Activated CD8-positive, alpha-beta T cell treated with anti-CD3 and anti-CD28 coated beads, Interleukin-2, amount 10 ng/mL, durations not matched to agents 7 days and 5 days (primary cell): Measurements from ENCODE around the gene CCDC197. TPM values are rescaled to one million over a fixed set of nuclear protein-coding genes. Genes with fewer than 3 reads are reported as not detected.
A peak's percentile ranks its signal among the peaks of the same experiment; 100 is the strongest.

Source experiments
- ATAC-seq: fragments of 150-1000 bp; cut with Tn5 transposase; one replicate; pipeline ENCODE4 v1.10.0; 2021; ENCODE audit warnings: moderate library complexity
- CTCF ChIA-PET: fragments of 350-600 bp; sonication (Branson Sonifier 250); formaldehyde crosslinking; loops from one replicate; lab custom pipeline; 2021; ENCODE audit warnings: antibody characterized with exemption; lab: Charles Lee
- POLR2A ChIA-PET: fragments of 350-600 bp; sonication (Branson Sonifier 250); formaldehyde crosslinking; loops from one replicate; lab custom pipeline; 2021; ENCODE audit warnings: antibody characterized with exemption; lab: Charles Lee
- DNase-seq: peaks from one replicate; pipeline ENCODE4 v3.0.0-alpha.2; 2020
- H3K27ac Mint-ChIP-seq: one replicate; pipeline ENCODE4 v1.8.0; 2021; ENCODE audit warnings: mild to moderate bottlenecking, mixed read lengths
- H3K27me3 Mint-ChIP-seq: one replicate; pipeline ENCODE4 v1.8.0; 2021; ENCODE audit warnings: low read depth, mixed read lengths
- H3K36me3 Mint-ChIP-seq: one replicate; pipeline ENCODE4 v1.8.0; 2021; ENCODE audit warnings: low read depth, mixed read lengths
- H3K4me1 Mint-ChIP-seq: one replicate; pipeline ENCODE4 v1.8.0; 2021; ENCODE audit warnings: low read depth, mixed read lengths
- H3K4me3 Mint-ChIP-seq: one replicate; pipeline ENCODE4 v1.8.0; 2021; ENCODE audit warnings: mild to moderate bottlenecking, mixed read lengths
- H3K9me3 Mint-ChIP-seq: one replicate; pipeline ENCODE4 v1.8.0; 2022; ENCODE audit warnings: mixed read lengths; ENCODE audit not compliant: insufficient read depth
- total RNA-seq, 2 experiments: library from RNA; stranded (reverse); gene quantifications; one replicate each; pipeline ENCODE4 v1.2.3, GENCODE V29; 2021

The CCDC197 gene
- total RNA-seq, 2 experiments from 2014 or later, result not detected

DNA sequence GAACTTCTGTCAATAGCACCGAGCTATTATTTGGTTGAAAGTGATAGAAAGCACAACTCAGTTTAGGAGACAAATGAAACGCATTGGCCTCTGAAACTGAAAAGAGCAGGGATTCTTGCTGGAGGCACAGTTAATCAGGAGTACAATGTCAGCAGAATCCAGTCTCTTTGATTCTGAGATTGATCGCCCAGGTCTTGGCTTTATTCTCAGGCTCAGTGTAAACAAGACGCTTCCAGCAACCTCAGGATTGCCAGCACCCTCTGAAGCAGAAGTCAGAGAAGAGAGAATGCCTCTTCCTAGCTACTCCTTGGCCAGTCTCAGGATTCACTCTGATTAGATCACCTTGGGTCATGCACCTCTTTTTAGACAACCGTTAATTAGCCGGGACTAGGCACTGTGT lies 17.3 kb downstream of the CCDC197 start:
- ChIA-PET POLR2A (interaction anchor here (0.6 kb wide), 1 partner anchor 9 kb away, joined by 4 read pairs; no protein-coding TSS in a partner anchor), CTCF (interaction anchor here (1.4 to 5.8 kb wide), 7 partner anchors 12 to 75 kb away, joined by 3 to 19 read pairs (median 5); partner anchors contain the start of gene OTUB2)
- H3K4me3 Mint-ChIP-seq, result no peak overlapping the region
- peaks cover 33% of the 10 kb centered on the region for H3K4me1 Mint-ChIP-seq
- DNase-seq, result no peak
- H3K36me3 Mint-ChIP-seq, result no peaks in the 10 kb centered on the region
- no peak for ATAC-seq
- peak overlapping the region; percentile 33 for H3K27ac Mint-ChIP-seq
- H3K27me3 Mint-ChIP-seq, result peaks cover 39% of the 10 kb centered on the region
- H3K9me3 Mint-ChIP-seq, result no peaks in the 10 kb centered on the region

GRCh38 chr14:94015223-94015622 lies 18.1 kb downstream of the CCDC197 start:
- ChIA-PET CTCF (interaction anchor here (0.7 to 5.8 kb wide), 10 partner anchors 9 to 121 kb away, joined by 3 to 19 read pairs (median 4); partner anchors contain the start of gene OTUB2), POLR2A (interaction anchor here (0.5 kb wide), 1 partner anchor 114 kb away, joined by 3 read pairs; the partner anchor contains the start of gene IFI27L2)
- peaks cover 28% of the 10 kb centered on the region for H3K4me1 Mint-ChIP-seq
- peaks cover 40% of the 10 kb centered on the region for H3K27me3 Mint-ChIP-seq
- no peaks in the 10 kb centered on the region for H3K36me3 Mint-ChIP-seq
- DNase-seq, result no peak
- H3K4me3 Mint-ChIP-seq, result no peak overlapping the region
- H3K9me3 Mint-ChIP-seq, result no peaks in the 10 kb centered on the region
- ATAC-seq, result no peak
- no peak overlapping the region for H3K27ac Mint-ChIP-seq

DNA sequence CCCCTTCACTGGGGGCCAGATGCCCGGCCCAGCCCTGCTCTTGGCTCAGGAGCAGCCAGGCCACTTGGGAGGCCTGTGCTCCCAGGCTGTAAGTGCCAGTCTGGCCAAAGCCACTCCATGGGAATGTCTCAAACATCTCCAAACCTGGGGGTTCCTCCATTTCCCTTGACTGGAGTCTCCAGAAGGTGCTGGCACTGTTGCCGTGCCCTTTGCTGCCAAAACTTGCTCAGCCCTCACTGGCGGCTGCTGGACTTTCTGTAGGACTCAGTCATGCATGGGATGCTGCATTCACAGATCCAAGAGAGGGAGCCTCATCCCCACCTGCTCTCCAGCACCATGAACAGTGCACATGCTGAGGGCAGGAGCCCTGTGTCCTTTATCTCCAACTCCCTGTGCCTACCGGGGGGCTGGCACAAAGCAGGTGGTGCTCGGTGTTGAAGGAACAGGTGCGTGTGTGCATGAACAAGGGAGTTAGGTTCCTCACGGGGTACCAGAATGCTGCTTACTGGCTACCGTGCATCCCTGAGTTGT lies 19.4 kb downstream of the CCDC197 start:
- H3K27ac Mint-ChIP-seq, result no peak overlapping the region
- no peaks in the 10 kb centered on the region for H3K9me3 Mint-ChIP-seq
- H3K4me1 Mint-ChIP-seq, result peaks cover 28% of the 10 kb centered on the region
- CTCF ChIA-PET, result interaction anchor here (0.8 to 2.6 kb wide), 5 partner anchors 11 to 120 kb away, joined by 3 to 9 read pairs (median 5); no protein-coding TSS in a partner anchor
- no peak overlapping the region for H3K4me3 Mint-ChIP-seq
- no peak for ATAC-seq
- peaks cover 40% of the 10 kb centered on the region for H3K27me3 Mint-ChIP-seq
- POLR2A ChIA-PET, result no interaction called here
- DNase-seq, result no peak
- no peaks in the 10 kb centered on the region for H3K36me3 Mint-ChIP-seq

DNA sequence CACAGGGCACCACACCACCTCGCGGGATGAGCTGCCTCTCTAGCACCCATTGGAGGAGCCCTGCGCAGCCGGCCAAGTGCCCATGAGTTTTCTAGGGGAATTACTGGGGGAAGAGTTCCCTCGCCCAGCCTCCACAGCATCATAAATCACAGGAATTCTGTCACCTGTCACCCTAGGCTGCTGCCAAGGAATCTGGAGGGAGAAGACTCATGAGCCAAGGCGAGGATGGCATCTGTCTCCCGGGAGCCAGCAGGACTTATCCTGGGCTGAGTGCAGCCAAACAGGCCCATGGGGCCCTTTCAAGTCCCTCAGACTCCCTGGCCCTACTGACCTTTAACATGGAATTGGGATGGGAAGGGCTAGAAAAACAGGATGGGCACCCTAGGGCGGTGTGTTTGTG lies 21.2 kb downstream of the CCDC197 start:
- H3K9me3 Mint-ChIP-seq, result no peaks in the 10 kb centered on the region

GRCh38 chr14:94019329-94019728 lies 22.2 kb downstream of the CCDC197 start:
- Mint-ChIP-seq H3K4me1 (peaks cover 34% of the 10 kb centered on the region), H3K9me3 (no peaks in the 10 kb centered on the region), H3K4me3 (no peak overlapping the region), H3K36me3 (no peaks in the 10 kb centered on the region), H3K27me3 (peaks cover 44% of the 10 kb centered on the region), H3K27ac (no peak overlapping the region)
- ChIA-PET POLR2A (interaction anchor here (1.0 kb wide), 1 partner anchor 113 kb away, joined by 3 read pairs; no protein-coding TSS in a partner anchor), CTCF (interaction anchor here (1.3 to 8.0 kb wide), 6 partner anchors 9 to 79 kb away, joined by 4 to 69 read pairs (median 7); no protein-coding TSS in a partner anchor)
- no peak for DNase-seq
- ATAC-seq, result no peak

More for the DNA sequence above, 21.2 kb downstream of the CCDC197 start:
- no peak overlapping the region for H3K4me3 Mint-ChIP-seq
- ChIA-PET POLR2A (no interaction called here), CTCF (interaction anchor here (0.8 to 2.6 kb wide), 3 partner anchors 13 to 78 kb away, joined by 3 to 9 read pairs (median 8); no protein-coding TSS in a partner anchor)
- ATAC-seq (no peak), DNase-seq (no peak)
- peaks cover 40% of the 10 kb centered on the region for H3K27me3 Mint-ChIP-seq
- H3K36me3 Mint-ChIP-seq, result no peaks in the 10 kb centered on the region
- no peak overlapping the region for H3K27ac Mint-ChIP-seq
- peaks cover 33% of the 10 kb centered on the region for H3K4me1 Mint-ChIP-seq

- ATAC-seq (no peak), DNase-seq (no peak)
- H3K4me3 Mint-ChIP-seq, result no peak overlapping the region
- H3K36me3 Mint-ChIP-seq, result no peaks in the 10 kb centered on the region
- CTCF ChIA-PET, result interaction anchor here (1.3 to 8.0 kb wide), 8 partner anchors 8 to 116 kb away, joined by 4 to 69 read pairs (median 10); no protein-coding TSS in a partner anchor
- no peaks in the 10 kb centered on the region for H3K9me3 Mint-ChIP-seq
- peak overlapping the region; percentile 50 for H3K27ac Mint-ChIP-seq
- peaks cover 38% of the 10 kb centered on the region for H3K27me3 Mint-ChIP-seq
- POLR2A ChIA-PET, result no interaction called here
- H3K4me1 Mint-ChIP-seq, result peaks cover 34% of the 10 kb centered on the region
These were observed 23.2 kb downstream of the CCDC197 start for GRCh38 chr14:94020267-94020666.

- ChIA-PET POLR2A (interaction anchor here (1.0 kb wide), 1 partner anchor 21 kb away, joined by 3 read pairs; no protein-coding TSS in a partner anchor), CTCF (interaction anchor here (0.9 to 8.0 kb wide), 10 partner anchors 9 to 160 kb away, joined by 3 to 69 read pairs (median 8); no protein-coding TSS in a partner anchor)
- H3K27me3 Mint-ChIP-seq, result peaks cover 35% of the 10 kb centered on the region
- no peak for DNase-seq
- no peak overlapping the region for H3K4me3 Mint-ChIP-seq
- peaks cover 38% of the 10 kb centered on the region for H3K4me1 Mint-ChIP-seq
- H3K9me3 Mint-ChIP-seq, result no peaks in the 10 kb centered on the region
- no peak for ATAC-seq
- H3K27ac Mint-ChIP-seq, result peak overlapping the region; percentile 70
- H3K36me3 Mint-ChIP-seq, result no peaks in the 10 kb centered on the region
These were observed 23.9 kb downstream of the CCDC197 start for GRCh38 chr14:94021001-94021400.

- ChIA-PET CTCF (interaction anchor here (0.8 to 8.0 kb wide), 10 partner anchors 9 to 159 kb away, joined by 3 to 69 read pairs (median 8); no protein-coding TSS in a partner anchor), POLR2A (interaction anchor here (0.7 to 1.0 kb wide), 2 partner anchors 11 to 21 kb away, joined by 3 read pairs; no protein-coding TSS in a partner anchor)
- Mint-ChIP-seq H3K36me3 (no peaks in the 10 kb centered on the region), H3K9me3 (no peaks in the 10 kb centered on the region), H3K27ac (peak overlapping the region; percentile 70), H3K27me3 (peaks cover 34% of the 10 kb centered on the region), H3K4me3 (peak overlapping the region; percentile 48), H3K4me1 (peaks cover 40% of the 10 kb centered on the region)
- ATAC-seq (peak; percentile 18), DNase-seq (peak; percentile 59)
These were observed 24.5 kb downstream of the CCDC197 start for GRCh38 chr14:94021416-94022157.

GRCh38 chr14:94022532-94023411 lies 25.7 kb downstream of the CCDC197 start:
- no peak overlapping the region for H3K4me3 Mint-ChIP-seq
- H3K27ac Mint-ChIP-seq, result peak overlapping the region; percentile 70
- CTCF ChIA-PET, result interaction anchor here (1.3 to 8.0 kb wide), 7 partner anchors 12 to 114 kb away, joined by 3 to 69 read pairs (median 9); no protein-coding TSS in a partner anchor
- peaks cover 25% of the 10 kb centered on the region for H3K27me3 Mint-ChIP-seq
- no peaks in the 10 kb centered on the region for H3K9me3 Mint-ChIP-seq
- DNase-seq, result no peak
- H3K4me1 Mint-ChIP-seq, result peaks cover 47% of the 10 kb centered on the region
- ATAC-seq, result no peak
- no peaks in the 10 kb centered on the region for H3K36me3 Mint-ChIP-seq
- POLR2A ChIA-PET, result interaction anchor here (0.7 kb wide), 1 partner anchor 12 kb away, joined by 3 read pairs; no protein-coding TSS in a partner anchor

GRCh38 chr14:94024549-94024948 lies 27.4 kb downstream of the CCDC197 start:
- Mint-ChIP-seq H3K36me3 (no peaks in the 10 kb centered on the region), H3K27ac (no peak overlapping the region), H3K4me3 (no peak overlapping the region), H3K9me3 (no peaks in the 10 kb centered on the region), H3K4me1 (peaks cover 61% of the 10 kb centered on the region), H3K27me3 (peaks cover 12% of the 10 kb centered on the region)
- ChIA-PET CTCF (interaction anchor here (1.1 to 8.0 kb wide), 5 partner anchors 9 to 112 kb away, joined by 3 to 69 read pairs (median 21); no protein-coding TSS in a partner anchor), POLR2A (no interaction called here)
- ATAC-seq, result no peak
- DNase-seq, result no peak
